ENCODE data around the gene GOPC.
"Not testable (repeated sequence)": the region's sequence is repeated elsewhere in the genome, so short reads cannot be mapped to it uniquely, and the experiment has no call there.

Gene GOPC

GRCh38 chr6:117548797-117549301 lies 53.5 kb downstream of the GOPC start:
- no peak for DNase-seq (ENCODE audit: low read depth)

DNA sequence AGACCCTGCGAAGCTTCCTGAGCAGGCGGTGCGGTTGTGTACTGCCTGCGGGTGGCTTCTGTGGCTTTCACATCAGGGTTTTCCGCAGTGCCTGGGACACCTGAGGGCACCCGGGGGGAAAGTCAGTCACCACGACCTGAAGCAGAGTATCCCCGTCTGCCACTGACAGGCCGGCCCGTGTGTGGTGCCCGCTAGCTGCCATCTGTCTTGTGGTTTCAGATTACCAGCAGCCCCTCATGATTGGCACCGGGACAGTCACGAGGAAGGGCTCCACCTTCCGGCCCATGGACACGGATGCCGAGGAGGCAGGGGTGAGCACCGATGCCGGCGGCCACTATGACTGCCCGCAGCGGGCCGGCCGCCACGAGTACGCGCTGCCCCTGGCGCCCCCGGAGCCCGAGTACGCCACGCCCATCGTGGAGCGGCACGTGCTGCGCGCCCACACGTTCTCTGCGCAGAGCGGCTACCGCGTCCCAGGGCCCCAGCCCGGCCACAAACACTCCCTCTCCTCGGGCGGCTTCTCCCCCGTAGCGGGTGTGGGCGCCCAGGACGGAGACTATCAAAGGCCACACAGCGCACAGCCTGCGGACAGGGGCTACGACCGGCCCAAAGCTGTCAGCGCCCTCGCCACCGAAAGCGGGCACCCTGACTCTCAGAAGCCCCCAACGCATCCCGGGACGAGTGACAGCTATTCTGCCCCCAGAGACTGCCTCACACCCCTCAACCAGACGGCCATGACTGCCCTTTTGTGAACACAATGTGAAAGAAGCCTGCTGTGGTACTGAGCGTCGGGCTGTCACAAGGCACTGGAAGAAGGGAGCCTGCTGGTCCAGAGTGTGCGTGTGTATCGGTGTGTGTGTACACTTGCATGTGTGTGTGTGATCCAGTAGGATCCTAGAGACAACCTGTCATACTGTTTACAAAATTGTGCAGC lies 54.4 kb downstream of the GOPC start:
- peak; percentile 38 for DNase-seq (ENCODE audit: low read depth)

DNA sequence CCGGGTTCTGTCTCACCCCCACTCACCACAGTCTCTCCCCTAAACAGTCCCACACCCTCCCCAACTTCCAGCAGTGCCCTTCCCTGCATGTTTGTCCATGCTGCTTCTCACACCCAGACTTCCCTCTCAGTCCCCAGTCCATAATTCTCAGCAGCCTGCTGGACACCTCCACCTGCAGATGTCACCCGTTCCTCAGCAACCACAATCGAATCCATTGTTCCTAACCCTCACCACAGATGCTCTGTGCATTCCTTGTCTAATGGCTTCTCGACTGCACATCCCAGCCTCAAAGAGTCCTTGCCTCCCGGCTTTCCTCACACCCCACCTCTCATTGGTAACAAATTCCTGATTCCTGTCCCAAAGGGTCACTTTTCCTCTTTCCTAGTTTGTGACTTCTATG lies 55.6 kb downstream of the GOPC start:
- DNase-seq (ENCODE audit: low read depth): no peak

- DNase-seq (ENCODE audit: low read depth): no peak
Observed at GRCh38 chr6:117545161-117545595, 57.1 kb downstream of the GOPC start.

DNA sequence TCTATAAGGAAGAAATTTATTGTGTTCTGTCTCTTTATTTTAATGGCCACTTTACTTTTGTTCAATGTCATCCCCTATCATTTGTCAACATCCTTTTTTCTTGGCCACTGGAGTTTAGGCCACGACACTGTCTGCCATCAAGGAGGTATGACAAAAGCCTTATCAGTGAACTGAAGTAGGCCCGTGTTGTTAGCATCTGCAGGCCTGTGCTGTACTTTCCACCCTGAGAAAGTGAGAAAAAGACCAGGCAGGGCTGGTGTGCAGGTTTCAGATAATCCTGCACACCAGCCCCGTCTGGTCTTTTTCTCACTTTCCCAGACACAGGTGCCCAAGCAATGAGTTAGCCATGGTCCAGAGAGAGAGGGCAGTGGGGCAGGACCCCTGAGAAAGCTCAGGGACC lies 57.6 kb downstream of the GOPC start:
- DNase-seq (ENCODE audit: low read depth): no peak

GRCh38 chr6:117542493-117542892 lies 59.8 kb downstream of the GOPC start:
- DNase-seq (ENCODE audit: low read depth): no peak

GRCh38 chr6:117540670-117541069 lies 61.6 kb downstream of the GOPC start:
- DNase-seq (ENCODE audit: low read depth): no peak

DNA sequence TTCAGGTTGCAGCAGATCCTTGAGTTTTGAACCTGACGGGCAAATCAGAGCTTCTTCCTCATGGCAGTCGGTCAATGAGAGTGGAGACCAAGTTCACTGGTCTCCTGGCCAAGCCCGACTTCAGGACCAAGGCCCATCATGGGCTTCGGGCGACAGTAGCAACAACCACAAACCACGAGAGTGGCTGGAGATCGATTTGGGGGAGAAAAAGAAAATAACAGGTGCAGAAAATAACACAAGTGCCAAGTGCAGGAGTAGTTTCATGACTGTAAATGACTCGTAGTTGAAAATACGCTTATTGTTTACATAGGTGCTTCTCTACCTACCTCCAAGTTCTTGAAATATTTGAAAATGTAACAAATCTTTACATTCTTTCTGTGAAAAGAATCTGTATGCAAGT lies 63.7 kb downstream of the GOPC start:
- DNase-seq (ENCODE audit: low read depth): no peak

DNA sequence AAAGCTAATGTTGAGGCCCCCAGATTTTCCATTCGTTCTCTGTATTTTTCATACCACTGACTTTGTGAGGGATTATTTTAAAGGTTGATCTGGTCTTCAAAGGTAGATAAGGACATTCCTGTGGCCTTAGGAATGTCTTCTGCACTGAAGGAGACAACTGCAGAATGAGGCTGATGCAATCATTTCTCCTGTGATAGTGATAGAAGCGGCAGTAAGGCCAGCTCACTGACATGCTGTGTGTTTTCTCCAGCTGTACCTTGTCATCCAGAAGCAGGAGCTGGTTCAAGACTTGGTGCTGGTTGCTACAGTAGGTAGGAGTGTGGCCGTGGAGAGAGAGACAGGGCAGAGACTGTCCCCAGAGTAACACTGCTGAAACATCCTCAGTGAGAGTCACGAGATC lies 66.0 kb downstream of the GOPC start:
- no peak for DNase-seq (ENCODE audit: low read depth)

DNA sequence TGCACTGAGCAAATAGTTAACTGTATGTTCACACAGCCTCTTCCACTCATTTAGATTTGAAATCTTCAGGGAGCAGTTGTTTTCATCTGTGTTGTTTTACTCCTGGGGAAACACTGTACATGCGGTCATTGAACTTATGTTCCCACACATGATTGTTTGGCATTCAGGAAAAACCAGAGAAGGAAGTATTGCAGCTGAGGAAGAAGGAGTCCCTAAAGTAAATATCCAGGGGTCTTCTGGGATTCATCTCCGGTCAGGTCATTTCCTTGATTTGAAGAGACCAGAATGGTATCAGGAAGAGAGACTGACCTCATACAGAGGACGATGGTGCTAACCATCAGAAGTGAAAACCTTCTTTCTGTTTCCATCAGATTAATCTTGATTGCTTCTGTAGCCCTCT lies 67.3 kb downstream of the GOPC start:
- no peak for DNase-seq (ENCODE audit: low read depth)

- DNase-seq (ENCODE audit: low read depth): no peak
Observed at GRCh38 chr6:117533775-117534174, 68.5 kb downstream of the GOPC start.

GRCh38 chr6:117531809-117532725 lies 70.2 kb downstream of the GOPC start:
- no peak for DNase-seq (ENCODE audit: low read depth)

DNA sequence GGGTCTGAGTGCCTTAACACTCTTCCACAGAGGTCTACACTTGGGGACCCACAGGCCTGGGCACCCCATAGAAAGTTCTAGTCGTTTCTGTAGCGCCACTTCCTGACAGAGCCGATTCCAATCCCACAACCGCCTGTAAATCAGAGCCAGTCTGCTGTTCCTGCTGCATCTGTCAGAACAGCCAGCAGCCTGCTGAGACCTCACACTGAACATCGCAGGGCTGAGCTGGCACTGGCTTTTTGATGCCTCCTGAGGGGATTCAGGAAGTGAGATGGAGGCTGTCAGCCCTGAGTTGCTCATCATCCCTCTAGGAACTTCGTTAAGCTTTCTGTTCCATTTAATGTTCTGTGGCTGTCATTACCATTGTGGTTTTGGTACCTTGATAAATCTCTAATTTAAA lies 71.0 kb downstream of the GOPC start:
- DNase-seq (ENCODE audit: low read depth): no peak

GRCh38 chr6:117530467-117531242 lies 71.7 kb downstream of the GOPC start:
- no peak for DNase-seq (ENCODE audit: low read depth)

GRCh38 chr6:117525607-117526006 lies 76.7 kb downstream of the GOPC start:
- DNase-seq (ENCODE audit: low read depth): no peak

DNA sequence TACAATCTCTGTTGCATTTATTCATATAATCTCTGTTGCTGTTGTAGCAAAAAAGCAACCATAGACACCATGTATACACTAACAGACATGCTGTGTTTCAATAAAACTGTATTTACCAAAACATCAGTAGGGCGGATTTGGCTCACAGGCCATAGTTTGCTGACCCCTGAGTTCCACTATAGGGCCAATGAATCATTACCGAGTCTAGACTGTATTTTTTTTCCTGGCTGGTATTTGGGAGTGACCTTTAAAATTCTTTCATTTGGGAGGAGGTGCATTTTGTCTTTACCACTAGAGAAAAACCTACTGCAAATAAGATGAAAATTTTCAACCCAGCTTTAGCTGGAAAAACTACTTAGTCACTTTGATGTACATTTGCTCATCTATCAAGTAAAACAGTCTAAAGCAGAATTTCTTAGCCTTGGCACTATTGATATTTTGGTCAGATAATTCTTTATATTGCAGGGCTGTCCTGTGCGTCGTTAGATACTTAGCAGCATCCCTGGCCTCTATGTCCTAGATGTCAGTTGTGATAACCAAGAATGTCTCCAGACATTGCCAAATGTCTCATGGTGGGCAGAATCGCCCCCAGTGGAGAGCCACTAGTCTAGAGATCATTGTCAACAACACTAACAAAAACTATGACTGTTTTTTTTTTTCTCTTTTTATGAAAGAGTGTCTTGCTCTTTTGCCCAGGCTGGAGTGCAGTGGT lies 80.4 kb downstream of the GOPC start:
- no peak for DNase-seq (ENCODE audit: low read depth)

GRCh38 chr6:117520603-117521395 lies 81.5 kb downstream of the GOPC start:
- DNase-seq (ENCODE audit: low read depth): no peak

DNA sequence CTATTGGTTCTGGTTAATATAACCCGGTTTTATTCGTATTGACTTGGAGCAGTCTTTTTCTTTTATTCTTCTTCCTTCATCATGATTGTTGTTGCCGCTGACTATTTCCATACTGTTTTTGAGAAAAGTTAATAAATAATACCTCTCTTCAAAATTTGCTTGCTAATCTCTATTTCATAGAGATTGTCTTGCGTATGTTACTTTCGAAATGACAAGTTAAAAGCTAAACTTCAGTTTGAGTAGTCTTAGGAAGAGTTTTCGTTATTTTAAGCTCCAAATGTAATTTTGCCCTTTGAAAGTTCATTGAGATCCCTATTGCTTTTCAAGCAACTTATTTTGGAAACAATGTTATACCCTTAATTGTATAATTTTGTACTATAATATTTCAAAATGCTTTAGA lies 83.4 kb downstream of the GOPC start:
- no peak for DNase-seq (ENCODE audit: low read depth)

DNA sequence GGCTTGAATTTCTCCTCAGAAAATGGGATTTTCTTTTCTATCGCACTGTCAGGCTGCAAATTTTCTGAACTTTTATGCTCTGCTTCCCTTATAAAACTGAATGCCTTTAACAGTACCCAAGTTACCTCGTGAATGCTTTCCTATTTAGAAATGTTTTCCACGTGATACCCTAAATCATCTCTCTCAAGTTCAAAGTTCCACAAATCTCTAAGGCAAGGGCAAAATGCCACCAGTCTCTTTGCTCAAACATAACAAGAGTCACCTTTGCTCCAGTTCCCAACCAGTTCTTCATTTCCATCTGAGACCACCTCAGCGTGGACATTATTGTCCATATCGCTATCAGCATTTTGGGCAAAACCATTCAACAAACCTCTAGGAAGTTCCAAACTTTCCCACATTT lies 84.3 kb downstream of the GOPC start:
- DNase-seq (ENCODE audit: low read depth): not testable (repeated sequence)

GRCh38 chr6:117515326-117515725 lies 87.0 kb downstream of the GOPC start:
- no peak for DNase-seq (ENCODE audit: low read depth)
